K562 (cell line): Measurements from ENCODE around the gene MECP2. TPM values are rescaled to one million over a fixed set of nuclear protein-coding genes. Genes with fewer than 3 reads are reported as not detected.

Source experiments
- CBX1 ChIP-seq: sonication (generic); IDR thresholded peaks from 2 replicates; pipeline ENCODE4 v1.6.1; 2016; ENCODE audit warnings: antibody characterized with exemption, low read depth, mild to moderate bottlenecking
- DPF2 ChIP-seq: fragments of 450-650 bp; IDR thresholded peaks from 2 replicates; pipeline ENCODE4 v1.6.1; 2016
- E2F8 ChIP-seq: fragments of 450-650 bp; IDR thresholded peaks from 2 replicates; pipeline ENCODE4 v1.7.1; 2018; ENCODE audit warnings: mild to moderate bottlenecking, low read depth; ENCODE audit not compliant: partially characterized antibody
- ELF4 ChIP-seq: fragments of 450-650 bp; formaldehyde crosslinking; IDR thresholded peaks from 2 replicates; pipeline ENCODE4 v1.4.0; 2022; ENCODE audit warnings: missing genetic modification characterization
- FOXA3 ChIP-seq, 2 experiments: fragments of 450-650 bp in 1 of 2; sonication (generic) in 1 of 2; formaldehyde crosslinking; IDR thresholded peaks in 1 of 2; conservative IDR thresholded peaks in 1 of 2; 2 replicates each; pipeline versions ENCODE4 v1.4.0 to v1.8.0; 2020 to 2022; ENCODE audit warnings: mild to moderate bottlenecking in 2 of 2, missing genetic modification reagents in 1 of 2
- HMG20B ChIP-seq: fragments of 250-450 bp; sonication (Bioruptor Pico); IDR thresholded peaks from 2 replicates; pipeline ENCODE4 v1.5.0; 2021; ENCODE audit warnings: mild to moderate bottlenecking
- HNRNPLL ChIP-seq: fragments of 200-400 bp; formaldehyde crosslinking; IDR thresholded peaks from 2 replicates; pipeline ENCODE4 v1.6.1; 2017; ENCODE audit warnings: low read length, low read depth, mild to moderate bottlenecking; ENCODE audit not compliant: poor library complexity, severe bottlenecking
- HNRNPUL1 ChIP-seq: fragments of 200-400 bp; formaldehyde crosslinking; IDR thresholded peaks from 2 replicates; pipeline ENCODE4 v1.6.1; 2017; ENCODE audit warnings: low read length
- ILF3 ChIP-seq: fragments of 450-650 bp; IDR thresholded peaks from 2 replicates; pipeline ENCODE4 v1.6.1; 2018; ENCODE audit warnings: antibody characterized with exemption, mild to moderate bottlenecking, moderate library complexity, borderline replicate concordance
- KAT7 ChIP-seq: sonication (generic); formaldehyde crosslinking; IDR thresholded peaks from 2 replicates; pipeline ENCODE4 v1.8.0; 2022; ENCODE audit warnings: missing genetic modification reagents, mild to moderate bottlenecking, borderline replicate concordance
- L3MBTL2 ChIP-seq: fragments of 450-650 bp; IDR thresholded peaks from 2 replicates; pipeline ENCODE4 v1.6.1; 2016; ENCODE audit warnings: mild to moderate bottlenecking, moderate library complexity
- NKRF ChIP-seq: fragments of 450-650 bp; IDR thresholded peaks from 2 replicates; pipeline ENCODE4 v1.6.1; 2016; ENCODE audit warnings: borderline replicate concordance
- PCBP1 ChIP-seq: fragments of 200-400 bp; formaldehyde crosslinking; IDR thresholded peaks from 2 replicates; pipeline ENCODE4 v1.6.1; 2018; ENCODE audit warnings: mild to moderate bottlenecking, low read depth, low read length; ENCODE audit not compliant: poor library complexity, severe bottlenecking
- POLR3G ChIP-seq: IDR thresholded peaks from 2 replicates; pipeline ENCODE4 v1.6.1; 2011; ENCODE audit not compliant: insufficient read length, insufficient replicate concordance; ENCODE audit errors: extremely low read depth
- PTTG1 ChIP-seq: fragments of 450-650 bp; IDR thresholded peaks from 2 replicates; pipeline ENCODE4 v1.6.1; 2016; ENCODE audit warnings: low read depth, mild to moderate bottlenecking, missing genetic modification characterization, missing compliant biosample characterization
- SAFB ChIP-seq: fragments of 200-400 bp; formaldehyde crosslinking; IDR thresholded peaks from 2 replicates; pipeline ENCODE4 v1.6.1; 2017; ENCODE audit warnings: low read depth, low read length, borderline replicate concordance
- SETDB1 ChIP-seq: IDR thresholded peaks from one replicate; pipeline ENCODE4 v1.6.1; 2012; ENCODE audit warnings: low read length, control low read depth, inconsistent platforms
- SNAPC5 ChIP-seq: fragments of 250-450 bp; sonication (Bioruptor Pico); IDR thresholded peaks from 2 replicates; pipeline ENCODE4 v1.8.0; 2021; ENCODE audit warnings: moderate library complexity, mild to moderate bottlenecking, inconsistent platforms
- TCF7L2 ChIP-seq: fragments of 150-350 bp; IDR thresholded peaks from 2 replicates; pipeline ENCODE4 v1.6.1; 2016; ENCODE audit warnings: low read depth, mild to moderate bottlenecking, low read length, moderate library complexity
- TRIM24 ChIP-seq, 2 experiments: fragments of 450-650 bp; IDR thresholded peaks; 2 replicates each; pipeline ENCODE4 v1.6.1; 2016
- ZNF212 ChIP-seq: fragments of 450-650 bp; formaldehyde crosslinking; IDR thresholded peaks from 2 replicates; pipeline ENCODE4 v1.4.0; 2020; ENCODE audit warnings: mild to moderate bottlenecking
- ZNF449 ChIP-seq: fragments of 250-450 bp; sonication (Bioruptor Pico); IDR thresholded peaks from 2 replicates; pipeline ENCODE4 v1.8.0; 2022; ENCODE audit warnings: moderate library complexity, mild to moderate bottlenecking, inconsistent platforms
- ZNF589 ChIP-seq: fragments of 200-800 bp; sonication (Bioruptor generic); IDR thresholded peaks from 2 replicates; pipeline ENCODE4 v1.6.1; 2016; ENCODE audit warnings: low read depth, missing genetic modification characterization, missing compliant biosample characterization
- polyA plus RNA-seq, 8 experiments: library from polyadenylated mRNA; depleted of rRNA in 4 of 8; stranded (reverse) in 5 of 8; unstranded in 3 of 8; fragments of >200 nt; fragmentation: Nextera tagmentation in 2 of 8; fragmentation: Illumina TruSeq in 1 of 8; extraction: Ambion mirVana in 2 of 8; extraction: Trizol in 1 of 8; gene quantifications; 2 replicates each; pipeline versions ENCODE4 v1.2.1 to v1.2.3, GENCODE V29; 2011 to 2014; ENCODE audit warnings: inconsistent platforms in 1 of 8, missing spikeins in 1 of 8
- total RNA-seq, 7 experiments: library from RNA; depleted of rRNA in 6 of 7; stranded (reverse); fragments of >200 nt in 6 of 7; fragmentation: Illumina TruSeq in 2 of 7; extraction: Trizol in 2 of 7; gene quantifications; 2 replicates each; pipeline versions ENCODE4 v1.2.1 to v1.2.3, GENCODE V29; 2011 to 2021; ENCODE audit warnings: low replicate concordance in 1 of 7

MECP2 gene
- total and polyA plus RNA-seq, 9 of the 15 experiments (the other 6 are each of a cell fraction or from before 2014, with no cell fraction given), result 2.1 to 50.9 (median 30.5) TPM

GRCh38 chrX:153972368-153973126 lies 125.0 kb downstream of the MECP2 start, which contains the start of gene TMEM187 (continued):
- TF ChIP-seq E2F8, result no peak
- no peak for TF ChIP-seq NKRF
- no peak for TF ChIP-seq HNRNPLL
- TF ChIP-seq PCBP1, result no peak
- no peak for TF ChIP-seq TRIM24 (IDR thresholded peaks at IDR 0.05)
- TF ChIP-seq ZNF212 (CRISPR knock-in tag), result no peak
- no peak for TF ChIP-seq DPF2
- TF ChIP-seq KAT7 (CRISPR knock-in tag), result no peak
- no peak for TF ChIP-seq SNAPC5 (CRISPR knock-in tag)
- no peak for TF ChIP-seq HMG20B
- no peak for TF ChIP-seq SETDB1
- no peak for TF ChIP-seq ZNF449 (CRISPR knock-in tag)
- TF ChIP-seq FOXA3 (CRISPR knock-in tag; conservative IDR thresholded peaks at IDR 0.05 in 1 of 2, IDR thresholded peaks at IDR 0.05 in 1 of 2), result no peak
- TF ChIP-seq POLR3G, result no peak
- TF ChIP-seq ELF4 (CRISPR knock-in tag), result no peak
- TF ChIP-seq PTTG1 (tag), result no peak
- no peak for TF ChIP-seq HNRNPUL1
- TF ChIP-seq TCF7L2, result no peak
- no peak for TF ChIP-seq ZNF589 (CRISPR knock-in tag)
- TF ChIP-seq SAFB, result no peak
- TF ChIP-seq CBX1, result no peak
- no peak for TF ChIP-seq L3MBTL2
- TF ChIP-seq ILF3, result no peak
